D721Med (cell line): Measurements from ENCODE around the gene DDIAS.

Experiments
- DNase-seq: peaks from one replicate; pipeline ENCODE4 v3.0.0; 2011; ENCODE audit warnings: low spot score; ENCODE audit not compliant: insufficient read length
- FAIRE-seq: peaks from 2 replicates; lab custom pipeline; 2011; peaks lifted over from hg19 to GRCh38; lab: Jason Lieb, UNC
- TF ChIP-seq, protein P1 (sequence below): IDR thresholded peaks from 2 replicates; pipeline ENCODE4 v1.5.1; 2012; ENCODE audit warnings: mild to moderate bottlenecking, control low read depth; ENCODE audit not compliant: insufficient read depth; ENCODE audit errors: missing control alignments

The DDIAS gene

GRCh38 chr11:82924522-82925224 is 23.1 kb downstream of the DDIAS start:
- DNase-seq (no peak), FAIRE-seq (no peak)
- TF ChIP-seq, protein P1, sequence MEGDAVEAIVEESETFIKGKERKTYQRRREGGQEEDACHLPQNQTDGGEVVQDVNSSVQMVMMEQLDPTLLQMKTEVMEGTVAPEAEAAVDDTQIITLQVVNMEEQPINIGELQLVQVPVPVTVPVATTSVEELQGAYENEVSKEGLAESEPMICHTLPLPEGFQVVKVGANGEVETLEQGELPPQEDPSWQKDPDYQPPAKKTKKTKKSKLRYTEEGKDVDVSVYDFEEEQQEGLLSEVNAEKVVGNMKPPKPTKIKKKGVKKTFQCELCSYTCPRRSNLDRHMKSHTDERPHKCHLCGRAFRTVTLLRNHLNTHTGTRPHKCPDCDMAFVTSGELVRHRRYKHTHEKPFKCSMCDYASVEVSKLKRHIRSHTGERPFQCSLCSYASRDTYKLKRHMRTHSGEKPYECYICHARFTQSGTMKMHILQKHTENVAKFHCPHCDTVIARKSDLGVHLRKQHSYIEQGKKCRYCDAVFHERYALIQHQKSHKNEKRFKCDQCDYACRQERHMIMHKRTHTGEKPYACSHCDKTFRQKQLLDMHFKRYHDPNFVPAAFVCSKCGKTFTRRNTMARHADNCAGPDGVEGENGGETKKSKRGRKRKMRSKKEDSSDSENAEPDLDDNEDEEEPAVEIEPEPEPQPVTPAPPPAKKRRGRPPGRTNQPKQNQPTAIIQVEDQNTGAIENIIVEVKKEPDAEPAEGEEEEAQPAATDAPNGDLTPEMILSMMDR, result no peak

- TF ChIP-seq, protein P1, result peak; percentile 77
- peak; percentile 82 for FAIRE-seq
- peak; percentile 20 for DNase-seq
Observed at GRCh38 chr11:82927264-82927880, 25.8 kb downstream of the DDIAS start.

DNA sequence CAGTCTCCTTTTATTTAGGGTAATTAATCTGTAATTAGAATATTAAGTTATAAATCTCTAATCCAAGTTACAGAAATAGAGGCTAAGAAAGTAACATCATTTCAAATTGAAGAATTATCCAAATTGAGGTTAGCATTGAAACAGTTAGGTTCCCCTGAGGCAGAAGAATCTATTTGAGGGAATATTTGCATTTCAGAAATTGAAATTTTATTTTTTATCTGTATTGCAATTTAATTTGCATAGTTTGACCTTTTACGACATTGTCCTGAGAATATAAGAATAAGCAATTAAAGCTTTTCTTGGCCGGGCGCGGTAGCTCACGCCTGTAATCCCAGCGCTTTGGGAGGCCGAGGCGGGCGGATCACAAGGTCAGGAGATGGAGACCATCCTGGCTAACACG is 27.6 kb downstream of the DDIAS start:
- TF ChIP-seq, protein P1, result no peak
- FAIRE-seq (no peak), DNase-seq (no peak)

DNA sequence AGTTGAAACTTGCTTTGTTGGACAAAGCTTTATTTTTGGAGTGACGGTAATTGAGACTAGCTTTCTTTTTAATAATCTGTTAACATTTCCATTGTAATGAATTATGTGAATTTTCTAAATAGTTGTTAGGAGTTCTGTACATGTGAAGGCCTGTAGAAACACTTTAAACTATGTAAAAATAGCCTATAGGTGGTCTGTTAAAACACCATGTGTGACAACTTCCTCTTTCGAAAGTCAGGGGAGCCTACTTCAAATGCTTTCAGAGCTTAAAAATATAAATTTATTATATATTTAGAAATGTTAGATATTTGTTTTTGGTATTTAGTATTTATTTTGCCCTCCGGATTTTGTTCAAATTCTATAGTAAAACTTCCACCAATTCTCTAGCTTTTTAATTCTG is 28.7 kb downstream of the DDIAS start:
- DNase-seq (no peak), FAIRE-seq (no peak)
- TF ChIP-seq, protein P1, result no peak

DNA sequence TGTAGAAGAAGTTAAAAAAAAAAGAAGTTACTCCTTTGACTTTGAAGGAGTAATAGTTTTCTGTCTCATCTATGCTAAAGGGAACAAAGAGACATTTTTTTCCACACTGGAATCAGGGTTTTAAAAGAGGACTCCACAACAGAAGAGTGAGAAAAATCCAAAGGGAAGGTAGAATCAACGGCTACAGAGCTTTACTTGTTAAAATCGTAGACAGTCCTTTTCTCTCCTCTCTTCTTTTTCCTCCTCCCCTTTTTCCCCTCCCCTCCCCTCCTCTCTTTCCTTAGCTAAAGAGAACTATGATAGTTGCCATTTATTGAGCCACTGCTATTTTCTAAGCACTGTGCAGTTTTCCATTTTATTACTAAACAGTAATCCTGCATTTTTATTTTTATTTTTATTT is 29.2 kb downstream of the DDIAS start:
- FAIRE-seq (no peak), DNase-seq (no peak)

GRCh38 chr11:82932564-82932963 is 31.0 kb downstream of the DDIAS start:
- TF ChIP-seq, protein P1, result no peak
- DNase-seq (no peak), FAIRE-seq (no peak)

More for the DNA sequence above, 29.2 kb downstream of the DDIAS start:
- TF ChIP-seq, protein P1, result no peak

GRCh38 chr11:82936261-82936660 is 34.7 kb downstream of the DDIAS start:
- no peak for FAIRE-seq
- no peak for DNase-seq
- TF ChIP-seq, protein P1, result no peak
